Endothelial cell (in vitro differentiated cells): ENCODE results near the gene BRMS1. TPM values are rescaled to one million over a fixed set of nuclear protein-coding genes. Genes with fewer than 3 reads are reported as not detected.

Experiments used
- DNase-seq: peaks from one replicate; pipeline ENCODE4 v3.0.0; 2021; ENCODE audit warnings: low spot score
- H3K27ac Mint-ChIP-seq: one replicate; pipeline ENCODE4 v1.8.0; 2021; ENCODE audit warnings: mixed read lengths, inconsistent platforms; ENCODE audit not compliant: unreplicated experiment
- H3K27me3 Mint-ChIP-seq: one replicate; pipeline ENCODE4 v1.8.0; 2021; ENCODE audit warnings: mild to moderate bottlenecking, moderate library complexity, mixed read lengths, inconsistent platforms; ENCODE audit not compliant: unreplicated experiment
- H3K36me3 Mint-ChIP-seq: one replicate; pipeline ENCODE4 v1.8.0; 2021; ENCODE audit warnings: mild to moderate bottlenecking, low read depth, mixed read lengths, inconsistent platforms; ENCODE audit not compliant: unreplicated experiment
- H3K4me1 Mint-ChIP-seq: one replicate; pipeline ENCODE4 v1.8.0; 2021; ENCODE audit warnings: mild to moderate bottlenecking, mixed read lengths, inconsistent platforms; ENCODE audit not compliant: unreplicated experiment
- H3K4me3 Mint-ChIP-seq: one replicate; pipeline ENCODE4 v1.8.0; 2021; ENCODE audit warnings: mild to moderate bottlenecking, mixed read lengths, inconsistent platforms; ENCODE audit not compliant: unreplicated experiment
- H3K9me3 Mint-ChIP-seq: one replicate; pipeline ENCODE4 v1.8.0; 2021; ENCODE audit warnings: mixed read lengths, inconsistent platforms; ENCODE audit not compliant: unreplicated experiment
- total RNA-seq: library from RNA; stranded (reverse); fragmentation: NEBNext Ultra II Directional; extraction: Animal tissue kit (Norgen Biotek cat#: 25700); gene quantifications from one replicate; pipeline ENCODE4 v1.2.1, GENCODE V29; 2021; ENCODE audit not compliant: unreplicated experiment
- TF ChIP-seq, protein P1 (sequence below): fragments of 200-600 bp; sonication (generic); IDR thresholded peaks from one replicate; pipeline ENCODE4 v1.5.0; 2021; ENCODE audit warnings: antibody characterized with exemption; ENCODE audit not compliant: unreplicated experiment

The BRMS1 gene
- total RNA-seq, 1 donor from 2014 or later = 38.4 TPM

GRCh38 chr11:66343176-66343575 lies 1.7 kb downstream of the BRMS1 start:
- peaks cover 21% of the 10 kb centered on the region for H3K4me1 Mint-ChIP-seq
- peak overlapping the region; percentile 10 for H3K27ac Mint-ChIP-seq
- no peak for DNase-seq
- H3K9me3 Mint-ChIP-seq = no peaks in the 10 kb centered on the region
- TF ChIP-seq, protein P1, sequence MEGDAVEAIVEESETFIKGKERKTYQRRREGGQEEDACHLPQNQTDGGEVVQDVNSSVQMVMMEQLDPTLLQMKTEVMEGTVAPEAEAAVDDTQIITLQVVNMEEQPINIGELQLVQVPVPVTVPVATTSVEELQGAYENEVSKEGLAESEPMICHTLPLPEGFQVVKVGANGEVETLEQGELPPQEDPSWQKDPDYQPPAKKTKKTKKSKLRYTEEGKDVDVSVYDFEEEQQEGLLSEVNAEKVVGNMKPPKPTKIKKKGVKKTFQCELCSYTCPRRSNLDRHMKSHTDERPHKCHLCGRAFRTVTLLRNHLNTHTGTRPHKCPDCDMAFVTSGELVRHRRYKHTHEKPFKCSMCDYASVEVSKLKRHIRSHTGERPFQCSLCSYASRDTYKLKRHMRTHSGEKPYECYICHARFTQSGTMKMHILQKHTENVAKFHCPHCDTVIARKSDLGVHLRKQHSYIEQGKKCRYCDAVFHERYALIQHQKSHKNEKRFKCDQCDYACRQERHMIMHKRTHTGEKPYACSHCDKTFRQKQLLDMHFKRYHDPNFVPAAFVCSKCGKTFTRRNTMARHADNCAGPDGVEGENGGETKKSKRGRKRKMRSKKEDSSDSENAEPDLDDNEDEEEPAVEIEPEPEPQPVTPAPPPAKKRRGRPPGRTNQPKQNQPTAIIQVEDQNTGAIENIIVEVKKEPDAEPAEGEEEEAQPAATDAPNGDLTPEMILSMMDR = no peak
- peaks cover 26% of the 10 kb centered on the region for H3K36me3 Mint-ChIP-seq
- H3K4me3 Mint-ChIP-seq = peak overlapping the region; percentile 78
- H3K27me3 Mint-ChIP-seq = peaks cover 20% of the 10 kb centered on the region

DNA sequence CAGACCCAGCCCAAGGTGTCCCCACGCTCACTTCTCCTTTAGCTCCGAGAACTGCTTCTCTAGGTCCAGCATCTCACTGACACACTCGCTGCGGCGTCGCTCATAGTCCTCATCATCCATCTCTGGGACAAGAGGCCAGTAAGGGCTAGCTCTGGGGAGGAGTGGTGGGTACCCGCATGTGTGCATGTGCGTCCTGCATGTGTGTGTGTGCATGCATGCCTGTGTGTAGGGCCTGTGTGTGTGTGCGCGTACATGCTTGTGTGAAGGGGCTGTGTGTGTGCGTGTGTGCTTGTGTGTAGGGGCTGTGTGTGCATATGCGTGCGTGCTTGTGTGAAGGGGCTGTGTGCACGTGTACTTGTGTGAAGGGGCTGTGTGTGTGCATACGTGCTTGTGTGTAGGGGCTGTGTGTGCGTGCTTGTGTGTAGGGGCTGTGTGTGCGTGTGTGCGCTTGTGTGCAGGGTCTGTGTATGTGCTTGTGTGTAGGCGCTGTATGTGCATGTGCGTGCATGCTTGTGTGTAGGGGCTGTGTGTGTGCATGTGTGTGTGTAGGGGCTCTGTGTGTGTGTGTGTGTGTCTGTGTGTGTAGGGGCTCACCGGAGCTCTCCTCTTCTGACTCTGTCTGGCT lies 3.3 kb downstream of the BRMS1 start:
- Mint-ChIP-seq H3K9me3 (no peaks in the 10 kb centered on the region), H3K27ac (no peak overlapping the region), H3K4me1 (peaks cover 17% of the 10 kb centered on the region), H3K4me3 (peak overlapping the region; percentile 79), H3K36me3 (peaks cover 21% of the 10 kb centered on the region), H3K27me3 (peaks cover 19% of the 10 kb centered on the region)
- DNase-seq = no peak
- TF ChIP-seq, protein P1 = no peak

DNA sequence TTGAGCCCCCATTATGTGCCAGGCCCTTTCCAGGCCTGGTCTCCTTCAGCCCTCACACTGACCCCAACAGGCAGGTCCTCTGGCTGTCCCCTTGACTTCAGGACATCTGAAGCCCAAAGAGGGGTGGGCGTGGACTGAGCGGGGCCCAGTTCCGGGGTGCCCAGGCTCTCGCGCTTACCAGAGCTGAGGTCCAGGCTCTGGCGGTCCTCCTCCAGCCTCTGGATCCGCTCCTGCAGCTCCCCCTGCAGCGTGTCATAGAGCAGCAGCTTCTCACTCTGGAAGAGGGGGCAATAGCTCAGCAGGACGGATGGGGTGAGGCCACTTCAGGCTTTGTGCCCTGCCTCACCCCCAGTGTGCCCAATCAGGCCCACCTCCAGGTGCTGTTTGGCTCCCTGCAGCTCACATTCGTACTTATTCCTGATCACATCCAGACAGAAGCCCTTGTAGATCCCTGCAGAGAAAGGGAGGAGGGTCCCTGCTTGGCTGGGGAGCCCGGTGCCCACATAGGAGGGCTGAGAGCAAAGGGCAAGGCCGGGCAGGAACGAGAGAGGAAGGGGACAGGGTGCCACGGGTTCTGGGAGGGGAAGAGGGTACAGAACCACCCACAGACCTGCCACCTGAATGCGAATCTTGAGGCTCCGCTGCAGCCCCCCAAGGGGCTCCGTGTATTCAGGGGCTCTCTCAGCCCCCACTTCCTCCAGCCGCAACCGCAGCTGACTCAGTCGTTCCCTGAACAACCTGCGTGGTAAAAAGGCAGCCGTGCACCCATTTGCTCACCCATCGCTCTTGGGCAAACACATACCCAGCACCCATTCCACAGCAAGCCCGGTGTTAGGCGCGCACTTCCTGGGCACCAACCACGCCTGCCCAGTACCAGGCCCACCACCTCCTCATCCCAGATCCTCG lies 4.1 kb downstream of the BRMS1 start:
- no peak overlapping the region for H3K27ac Mint-ChIP-seq
- H3K36me3 Mint-ChIP-seq = peaks cover 21% of the 10 kb centered on the region
- TF ChIP-seq, protein P1 = no peak
- peak overlapping the region; percentile 79 for H3K4me3 Mint-ChIP-seq
- DNase-seq = no peak
- no peaks in the 10 kb centered on the region for H3K9me3 Mint-ChIP-seq
- peaks cover 16% of the 10 kb centered on the region for H3K27me3 Mint-ChIP-seq
- peaks cover 19% of the 10 kb centered on the region for H3K4me1 Mint-ChIP-seq

DNA sequence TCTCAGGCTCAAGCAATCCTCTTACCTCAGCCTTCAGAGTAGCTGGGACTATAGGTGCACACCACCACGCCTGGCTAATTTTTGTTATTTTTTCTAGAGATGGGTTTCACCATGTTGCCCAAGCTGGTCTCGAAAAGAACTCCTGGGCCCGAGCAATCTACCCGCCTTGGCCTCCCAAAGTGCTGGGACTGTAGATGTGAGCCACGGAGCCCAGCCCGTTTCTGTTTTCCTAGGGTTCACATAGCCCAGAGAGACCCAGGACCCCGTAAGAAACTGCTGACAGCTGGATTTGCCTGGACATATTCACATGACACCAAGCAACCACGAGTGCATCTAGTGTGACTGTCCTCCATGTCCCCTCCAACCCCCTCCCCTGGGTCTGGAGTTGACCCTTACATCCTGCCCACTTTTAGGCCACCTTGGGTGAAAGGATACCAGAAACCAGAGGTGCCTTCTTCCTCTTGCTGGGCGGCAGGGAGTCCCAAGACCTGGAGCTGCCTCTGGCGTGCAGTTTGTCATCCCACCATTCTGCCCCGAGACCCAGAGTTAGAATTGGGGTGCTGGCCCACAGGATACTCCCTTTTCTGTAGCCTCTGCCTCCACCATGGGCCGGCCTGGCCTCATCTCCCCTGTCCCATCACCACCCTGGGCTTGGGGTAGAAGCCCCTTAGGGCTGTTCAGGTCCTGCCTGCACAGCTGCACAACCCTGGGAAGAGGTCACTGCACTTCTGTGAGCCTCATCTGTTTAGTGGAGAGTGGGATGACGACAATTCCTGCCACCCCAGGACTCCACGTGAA lies 5.0 kb downstream of the BRMS1 start:
- Mint-ChIP-seq H3K27ac (no peak overlapping the region), H3K27me3 (peaks cover 17% of the 10 kb centered on the region), H3K36me3 (peaks cover 21% of the 10 kb centered on the region), H3K9me3 (no peaks in the 10 kb centered on the region), H3K4me3 (no peak overlapping the region), H3K4me1 (peaks cover 18% of the 10 kb centered on the region)
- TF ChIP-seq, protein P1 = no peak
- no peak for DNase-seq
